A549 (cell line): ENCODE measurements around the gene LENG1.

ENCODE experiments used
- BHLHE40 ChIP-seq: IDR thresholded peaks from 2 replicates; pipeline ENCODE4 v1.6.1; 2012; ENCODE audit warnings: low read depth, low read length, inconsistent platforms
- CEBPB ChIP-seq, 2 experiments: fragments of >200 bp in 1 of 2; sonication (Bioruptor Twin) in 1 of 2; formaldehyde crosslinking in 1 of 2; IDR thresholded peaks; 2 replicates each; pipeline ENCODE4 v1.6.1; 2012 to 2016
- POLR2A ChIP-seq: IDR thresholded peaks from 2 replicates; pipeline ENCODE4 v1.6.1; 2012; ENCODE audit warnings: mild to moderate bottlenecking, low read length
- RCOR1 ChIP-seq: fragments of 150-350 bp; IDR thresholded peaks from 2 replicates; pipeline ENCODE4 v1.6.1; 2014; ENCODE audit warnings: antibody characterized with exemption, low read length, low read depth
- TF ChIP-seq, protein P1 (sequence below): fragments of 150-350 bp; IDR thresholded peaks from 2 replicates; pipeline ENCODE4 v1.6.1; 2014; ENCODE audit warnings: low read depth, mild to moderate bottlenecking, low read length
- TF ChIP-seq, protein P2 (sequence below): fragments of >200 bp; sonication (Bioruptor Twin); formaldehyde crosslinking; IDR thresholded peaks from 3 replicates; pipeline ENCODE4 v1.5.1; 2016

GRCh38 chr19:54138489-54139256, 20.8 kb downstream of the LENG1 start:
- TF ChIP-seq, protein P1, sequence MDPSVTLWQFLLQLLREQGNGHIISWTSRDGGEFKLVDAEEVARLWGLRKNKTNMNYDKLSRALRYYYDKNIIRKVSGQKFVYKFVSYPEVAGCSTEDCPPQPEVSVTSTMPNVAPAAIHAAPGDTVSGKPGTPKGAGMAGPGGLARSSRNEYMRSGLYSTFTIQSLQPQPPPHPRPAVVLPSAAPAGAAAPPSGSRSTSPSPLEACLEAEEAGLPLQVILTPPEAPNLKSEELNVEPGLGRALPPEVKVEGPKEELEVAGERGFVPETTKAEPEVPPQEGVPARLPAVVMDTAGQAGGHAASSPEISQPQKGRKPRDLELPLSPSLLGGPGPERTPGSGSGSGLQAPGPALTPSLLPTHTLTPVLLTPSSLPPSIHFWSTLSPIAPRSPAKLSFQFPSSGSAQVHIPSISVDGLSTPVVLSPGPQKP = no peak
- no peak for TF ChIP-seq RCOR1
- no peak for TF ChIP-seq POLR2A
- TF ChIP-seq, protein P2, sequence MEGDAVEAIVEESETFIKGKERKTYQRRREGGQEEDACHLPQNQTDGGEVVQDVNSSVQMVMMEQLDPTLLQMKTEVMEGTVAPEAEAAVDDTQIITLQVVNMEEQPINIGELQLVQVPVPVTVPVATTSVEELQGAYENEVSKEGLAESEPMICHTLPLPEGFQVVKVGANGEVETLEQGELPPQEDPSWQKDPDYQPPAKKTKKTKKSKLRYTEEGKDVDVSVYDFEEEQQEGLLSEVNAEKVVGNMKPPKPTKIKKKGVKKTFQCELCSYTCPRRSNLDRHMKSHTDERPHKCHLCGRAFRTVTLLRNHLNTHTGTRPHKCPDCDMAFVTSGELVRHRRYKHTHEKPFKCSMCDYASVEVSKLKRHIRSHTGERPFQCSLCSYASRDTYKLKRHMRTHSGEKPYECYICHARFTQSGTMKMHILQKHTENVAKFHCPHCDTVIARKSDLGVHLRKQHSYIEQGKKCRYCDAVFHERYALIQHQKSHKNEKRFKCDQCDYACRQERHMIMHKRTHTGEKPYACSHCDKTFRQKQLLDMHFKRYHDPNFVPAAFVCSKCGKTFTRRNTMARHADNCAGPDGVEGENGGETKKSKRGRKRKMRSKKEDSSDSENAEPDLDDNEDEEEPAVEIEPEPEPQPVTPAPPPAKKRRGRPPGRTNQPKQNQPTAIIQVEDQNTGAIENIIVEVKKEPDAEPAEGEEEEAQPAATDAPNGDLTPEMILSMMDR = no peak
- no peak for TF ChIP-seq BHLHE40
- no peak for TF ChIP-seq CEBPB (IDR thresholded peaks at IDR 0.05)
